Skeletal muscle tissue (tissue), 4 donors: ENCODE results near the gene GAP43. TPM values are rescaled to one million over a fixed set of nuclear protein-coding genes. Genes with fewer than 3 reads are reported as not detected.

Experiments used
- H3K27ac ChIP-seq: one replicate; pipeline ENCODE4 v1.7.0; 2013; ENCODE audit warnings: mild to moderate bottlenecking, low read depth, low read length, inconsistent platforms
- H3K27me3 ChIP-seq, 3 donors: one replicate each; pipeline ENCODE4 v1.7.0; 2013; ENCODE audit warnings: low read length in 3 of 3; ENCODE audit not compliant: control insufficient read depth in 3 of 3, insufficient read depth in 3 of 3
- H3K36me3 ChIP-seq, 3 donors: one replicate each; pipeline ENCODE4 v1.7.0; 2013; ENCODE audit warnings: low read length in 3 of 3; ENCODE audit not compliant: control insufficient read depth in 3 of 3, insufficient read depth in 3 of 3
- H3K4me1 ChIP-seq, 3 donors: one replicate each; pipeline ENCODE4 v1.7.0; 2013; ENCODE audit warnings: low read length in 3 of 3, mild to moderate bottlenecking in 3 of 3; ENCODE audit not compliant: control insufficient read depth in 3 of 3, insufficient read depth in 3 of 3
- H3K4me3 ChIP-seq, 3 donors: one replicate each; pipeline ENCODE4 v1.7.0; 2013; ENCODE audit warnings: low read length in 3 of 3
- H3K9ac ChIP-seq, 3 donors: one replicate each; pipeline ENCODE4 v1.7.0; 2013; ENCODE audit warnings: low read length in 3 of 3, mild to moderate bottlenecking in 3 of 3, moderate library complexity in 2 of 3, low read depth in 1 of 3
- H3K9me3 ChIP-seq, 3 donors: one replicate each; pipeline ENCODE4 v1.7.0; 2013; ENCODE audit warnings: low read length in 3 of 3; ENCODE audit not compliant: control insufficient read depth in 3 of 3
- total RNA-seq: library from RNA; depleted of rRNA; stranded (reverse); fragments of >200 nt; gene quantifications from one replicate; pipeline ENCODE4 v1.2.3, GENCODE V29; 2014
- donor health status: Osteomylitis.

GAP43 gene
- total RNA-seq, 1 donor from 2014 or later, result 1.0 TPM

GRCh38 chr3:115646027-115646690, 22.8 kb downstream of the GAP43 start:
- Histone ChIP-seq H3K9me3 (no peaks in the 10 kb centered on the region), H3K4me1 (no peaks in the 10 kb centered on the region), H3K9ac (no peak overlapping the region), H3K27me3 (no peaks in the 10 kb centered on the region), H3K36me3 (no peaks in the 10 kb centered on the region), H3K27ac (no peak overlapping the region), H3K4me3 (no peak overlapping the region)

- Histone ChIP-seq H3K4me1 (no peaks in the 10 kb centered on the region), H3K27ac (no peak overlapping the region), H3K36me3 (no peaks in the 10 kb centered on the region), H3K9me3 (no peaks in the 10 kb centered on the region), H3K4me3 (no peak overlapping the region), H3K27me3 (no peaks in the 10 kb centered on the region), H3K9ac (no peak overlapping the region)
These were observed 25.2 kb downstream of the GAP43 start for GRCh38 chr3:115648559-115648958.

GRCh38 chr3:115651087-115651486, 27.8 kb downstream of the GAP43 start:
- Histone ChIP-seq H3K27me3 (no peaks in the 10 kb centered on the region), H3K4me3 (no peak overlapping the region), H3K27ac (no peak overlapping the region), H3K4me1 (no peaks in the 10 kb centered on the region), H3K36me3 (no peaks in the 10 kb centered on the region), H3K9ac (no peak overlapping the region), H3K9me3 (no peaks in the 10 kb centered on the region)

- no peak overlapping the region for H3K27ac ChIP-seq
- H3K27me3 ChIP-seq, result no peaks in the 10 kb centered on the region
- H3K9ac ChIP-seq, result no peak overlapping the region
- no peaks in the 10 kb centered on the region for H3K4me1 ChIP-seq
- H3K9me3 ChIP-seq, result no peaks in the 10 kb centered on the region
- no peak overlapping the region for H3K4me3 ChIP-seq
- H3K36me3 ChIP-seq, result no peaks in the 10 kb centered on the region
These were observed 28.3 kb downstream of the GAP43 start for GRCh38 chr3:115651599-115651998.

- H3K4me1 ChIP-seq, result no peaks in the 10 kb centered on the region
- no peak overlapping the region for H3K9ac ChIP-seq
- H3K9me3 ChIP-seq, result no peaks in the 10 kb centered on the region
- H3K27me3 ChIP-seq, result no peaks in the 10 kb centered on the region
- no peak overlapping the region for H3K4me3 ChIP-seq
- no peaks in the 10 kb centered on the region for H3K36me3 ChIP-seq
- H3K27ac ChIP-seq, result no peak overlapping the region
These were observed 29.4 kb downstream of the GAP43 start for GRCh38 chr3:115652738-115653137.

GRCh38 chr3:115655761-115656282, 32.5 kb downstream of the GAP43 start:
- no peaks in the 10 kb centered on the region for H3K9me3 ChIP-seq
- no peak overlapping the region for H3K9ac ChIP-seq
- H3K27me3 ChIP-seq, result no peaks in the 10 kb centered on the region
- H3K4me3 ChIP-seq, result no peak overlapping the region
- no peak overlapping the region for H3K27ac ChIP-seq
- no peaks in the 10 kb centered on the region for H3K36me3 ChIP-seq
- H3K4me1 ChIP-seq, result peaks cover 6 to 12% (median 11%) of the 10 kb centered on the region in 3 donors

- H3K27me3 ChIP-seq, result no peaks in the 10 kb centered on the region
- no peaks in the 10 kb centered on the region for H3K36me3 ChIP-seq
- H3K9ac ChIP-seq, result no peak overlapping the region
- H3K27ac ChIP-seq, result no peak overlapping the region
- no peak overlapping the region for H3K4me3 ChIP-seq
- peaks cover 6 to 12% (median 11%) of the 10 kb centered on the region in 3 donors for H3K4me1 ChIP-seq
- no peaks in the 10 kb centered on the region for H3K9me3 ChIP-seq
These were observed 33.9 kb downstream of the GAP43 start for GRCh38 chr3:115657168-115657567.

- H3K36me3 ChIP-seq, result no peaks in the 10 kb centered on the region
- H3K4me3 ChIP-seq, result peak overlapping the region; percentile 77 to 85 (median 78)
- peak overlapping the region; percentile 87 for H3K27ac ChIP-seq
These were observed 34.7 kb downstream of the GAP43 start for GRCh38 chr3:115658032-115658336.

GRCh38 chr3:115658337-115659181, 35.2 kb downstream of the GAP43 start:
- H3K9ac ChIP-seq, result peak overlapping the region; percentile 82 to 91 (median 88)
- H3K36me3 ChIP-seq, result no peaks in the 10 kb centered on the region
- no peaks in the 10 kb centered on the region for H3K27me3 ChIP-seq
- peak overlapping the region; percentile 78 to 86 (median 85) for H3K4me3 ChIP-seq
- H3K4me1 ChIP-seq, result peaks cover 6 to 12% (median 11%) of the 10 kb centered on the region in 3 donors
- H3K27ac ChIP-seq, result peak overlapping the region; percentile 87
- H3K9me3 ChIP-seq, result no peaks in the 10 kb centered on the region

More at GRCh38 chr3:115658032-115658336, 34.7 kb downstream of the GAP43 start:
- H3K9me3 ChIP-seq, result no peaks in the 10 kb centered on the region
- H3K27me3 ChIP-seq, result no peaks in the 10 kb centered on the region
- peaks cover 6 to 12% (median 11%) of the 10 kb centered on the region in 3 donors for H3K4me1 ChIP-seq
- peak overlapping the region; percentile 82 to 91 (median 88) for H3K9ac ChIP-seq
